PC-3 (cell line): ENCODE results near the gene PKD2L2. TPM values are rescaled to one million over a fixed set of nuclear protein-coding genes. Genes with fewer than 3 reads are reported as not detected.

Experiments
- ATAC-seq: fragments of 200-7000 bp; cut with Tn5 transposase; 2 replicates; pipeline ENCODE4 v1.9.1; 2020; ENCODE audit warnings: mild to moderate bottlenecking, moderate library complexity
- BruUV-seq: library from RNA; stranded (reverse); fragments of 400-500 nt; replicated peaks from 2 replicates; lab custom pipeline; 2021; lab: Mats Ljungman, UMichigan
- CTCF ChIA-PET: fragments of 300-600 bp; sonication (Branson Sonifier 250); formaldehyde crosslinking; loops from one replicate; lab custom pipeline; 2022; ENCODE audit warnings: antibody characterized with exemption; lab: Charles Lee
- POLR2A ChIA-PET: fragments of 300-600 bp; sonication (Branson Sonifier 250); formaldehyde crosslinking; loops from one replicate; lab custom pipeline; 2022; ENCODE audit warnings: antibody characterized with exemption; ENCODE audit not compliant: unreplicated experiment; lab: Charles Lee
- DNase-seq: peaks from one replicate; pipeline ENCODE4 v3.0.0-alpha.2; 2015
- H2AFZ ChIP-seq: fragments of 300-600 bp; sonication (generic); 2 replicates; pipeline ENCODE4 v1.6.0; 2016; ENCODE audit warnings: antibody characterized with exemption, low read length
- H3F3A ChIP-seq: fragments of 300-600 bp; sonication (generic); one replicate; pipeline ENCODE4 v1.6.0; 2017; ENCODE audit warnings: antibody characterized with exemption, low read length, control low read depth, mild to moderate bottlenecking; ENCODE audit not compliant: unreplicated experiment
- H3K27ac ChIP-seq: fragments of 300-600 bp; sonication (generic); 2 replicates; pipeline ENCODE4 v1.5.1; 2016; ENCODE audit warnings: mild to moderate bottlenecking, low read length
- H3K27me3 ChIP-seq: fragments of 300-600 bp; sonication (generic); 2 replicates; pipeline ENCODE4 v1.6.1; 2016; ENCODE audit warnings: low read length, mixed read lengths
- H3K36me3 ChIP-seq: fragments of 300-600 bp; sonication (generic); 2 replicates; pipeline ENCODE4 v1.6.1; 2016; ENCODE audit warnings: low read depth, mixed run types, low read length, mixed read lengths
- H3K4me1 ChIP-seq: fragments of 300-600 bp; sonication (generic); 2 replicates; pipeline ENCODE4 v1.5.1; 2016; ENCODE audit warnings: low read length; ENCODE audit not compliant: insufficient read depth
- H3K4me2 ChIP-seq: fragments of 300-600 bp; sonication (generic); 2 replicates; pipeline ENCODE4 v1.6.0; 2016; ENCODE audit warnings: low read length
- H3K4me3 ChIP-seq: fragments of 300-600 bp; sonication (generic); 2 replicates; pipeline ENCODE4 v1.5.1; 2016; ENCODE audit warnings: mild to moderate bottlenecking, low read length, mixed read lengths
- H3K79me2 ChIP-seq: fragments of 300-600 bp; sonication (generic); 2 replicates; pipeline ENCODE4 v1.6.1; 2017; ENCODE audit warnings: low read length, mixed read lengths
- H3K9ac ChIP-seq: fragments of 300-600 bp; sonication (generic); 2 replicates; pipeline ENCODE4 v1.6.0; 2016; ENCODE audit warnings: mild to moderate bottlenecking, low read length
- H3K9me2 ChIP-seq: fragments of 300-600 bp; sonication (generic); replicated peaks from 2 replicates; pipeline ENCODE4 v1.6.1; 2016; ENCODE audit warnings: mixed run types, low read length, mixed read lengths
- H3K9me3 ChIP-seq: fragments of 300-600 bp; sonication (generic); 2 replicates; pipeline ENCODE4 v1.6.1; 2016; ENCODE audit warnings: low read length, mixed read lengths
- H4K20me1 ChIP-seq: fragments of 300-600 bp; sonication (generic); 2 replicates; pipeline ENCODE4 v1.6.1; 2016; ENCODE audit warnings: low read length, mixed read lengths
- CTCF ChIP-seq: fragments of 300-600 bp; sonication (generic); conservative IDR thresholded peaks from 2 replicates; pipeline ENCODE4 v1.5.1; 2017; ENCODE audit warnings: antibody characterized with exemption, low read depth, mild to moderate bottlenecking, low read length
- EZH2 ChIP-seq: fragments of 300-600 bp; sonication (generic); IDR thresholded peaks from one replicate; pipeline ENCODE4 v1.6.1; 2017; ENCODE audit warnings: antibody characterized with exemption, mild to moderate bottlenecking, low read length; ENCODE audit not compliant: unreplicated experiment
- EZH2phosphoT487 ChIP-seq: fragments of 300-600 bp; sonication (generic); IDR thresholded peaks from 2 replicates; pipeline ENCODE4 v1.6.1; 2018; ENCODE audit warnings: mild to moderate bottlenecking, antibody characterized with exemption, low read length, borderline replicate concordance
- intact Hi-C: fragments of 100-400 bp; cut with micrococcal nuclease; formaldehyde crosslinking; loops from 2 replicates; pipeline ENCODE4 v1.9.0; 2023
- total RNA-seq: library from RNA; depleted of rRNA; stranded (reverse); fragments of >200 nt; gene quantifications from 2 replicates; pipeline ENCODE4 v1.2.3, GENCODE V29; 2014

PKD2L2 gene
- total RNA-seq, 1 experiment from 2014 or later = not detected

GRCh38 chr5:137888466-137888862, 793 bp upstream of the PKD2L2 start:
- peak overlapping the region; percentile 94 for H2AFZ ChIP-seq
- DNase-seq (no peak), ATAC-seq (no peak)
- peak overlapping the region; percentile 69 for H3K27ac ChIP-seq
- H3K9me3 ChIP-seq = no peaks in the 10 kb centered on the region
- BruUV-seq = no TSS peak
- H3F3A ChIP-seq = no peaks in the 10 kb centered on the region
- TF ChIP-seq CTCF (no peak), EZH2 (no peak), EZH2phosphoT487 (no peak)
- CTCF ChIA-PET = interaction anchor here (1.8 kb wide), 1 partner anchor 109 kb away, joined by 11 read pairs; no protein-coding TSS in a partner anchor
- H3K4me1 ChIP-seq = peaks cover 27% of the 10 kb centered on the region
- H3K27me3 ChIP-seq = no peaks in the 10 kb centered on the region
- intact Hi-C loops = loop anchor here (2.0 kb wide), 1 partner anchor 56 kb away; no protein-coding TSS in a partner anchor
- POLR2A ChIA-PET = interaction anchor here (0.7 kb wide), 1 partner anchor 49 kb away, joined by 3 read pairs; no protein-coding TSS in a partner anchor
- H3K79me2 ChIP-seq = no peaks in the 10 kb centered on the region
- H3K9me2 ChIP-seq = no peaks in the 10 kb centered on the region
- H3K4me2 ChIP-seq = peak overlapping the region; percentile 94
- peak overlapping the region; percentile 72 for H3K4me3 ChIP-seq
- no peaks in the 10 kb centered on the region for H4K20me1 ChIP-seq
- peak overlapping the region; percentile 79 for H3K9ac ChIP-seq
- H3K36me3 ChIP-seq = no peaks in the 10 kb centered on the region

GRCh38 chr5:137890845-137891244, 1.6 kb downstream of the PKD2L2 start:
- H3K27me3 ChIP-seq = no peaks in the 10 kb centered on the region
- H3K9me3 ChIP-seq = no peaks in the 10 kb centered on the region
- H3K27ac ChIP-seq = no peak overlapping the region
- H3K4me2 ChIP-seq = peak overlapping the region; percentile 4; the same call in 1 of the 2 replicates
- H3K79me2 ChIP-seq = no peaks in the 10 kb centered on the region
- ChIA-PET POLR2A (no interaction called here), CTCF (no interaction called here)
- no peak overlapping the region for H2AFZ ChIP-seq
- no peak overlapping the region for H3K4me3 ChIP-seq
- no peaks in the 10 kb centered on the region for H4K20me1 ChIP-seq
- DNase-seq (peak; percentile 45), ATAC-seq (peak; percentile 9; the same call in 1 of the 2 replicates)
- intact Hi-C loops = no loop called here
- BruUV-seq = no TSS peak
- H3K4me1 ChIP-seq = peaks cover 39% of the 10 kb centered on the region
- no peaks in the 10 kb centered on the region for H3K9me2 ChIP-seq
- H3K36me3 ChIP-seq = no peaks in the 10 kb centered on the region
- H3K9ac ChIP-seq = no peak overlapping the region
- no peak for TF ChIP-seq EZH2
- TF ChIP-seq CTCF = no peak
- TF ChIP-seq EZH2phosphoT487 = no peak
- no peaks in the 10 kb centered on the region for H3F3A ChIP-seq

GRCh38 chr5:137891849-137892248, 2.6 kb downstream of the PKD2L2 start:
- Histone ChIP-seq H3K79me2 (no peaks in the 10 kb centered on the region), H3K27me3 (no peaks in the 10 kb centered on the region), H3K27ac (no peak overlapping the region), H3K9me2 (no peaks in the 10 kb centered on the region), H3F3A (no peaks in the 10 kb centered on the region), H3K9me3 (no peaks in the 10 kb centered on the region), H3K36me3 (no peaks in the 10 kb centered on the region), H3K4me2 (no peak overlapping the region), H3K4me1 (peaks cover 45% of the 10 kb centered on the region), H2AFZ (no peak overlapping the region), H3K9ac (no peak overlapping the region), H3K4me3 (no peak overlapping the region), H4K20me1 (no peaks in the 10 kb centered on the region)
- no peak for DNase-seq
- ATAC-seq = no peak
- no TSS peak for BruUV-seq
- TF ChIP-seq EZH2 (no peak), CTCF (no peak; the same call in 1 of the 2 replicates), EZH2phosphoT487 (no peak)
- ChIA-PET CTCF (interaction anchor here (0.6 kb wide), 1 partner anchor 17 kb away, joined by 3 read pairs; no protein-coding TSS in a partner anchor), POLR2A (no interaction called here)
- intact Hi-C loops = no loop called here
